Suprapubic skin (tissue), 4 donors: ENCODE measurements around the gene IFT57. TPM values are rescaled to one million over a fixed set of nuclear protein-coding genes. Genes with fewer than 3 reads are reported as not detected.

ENCODE experiments used
- DNase-seq, 2 donors: peaks; one replicate each; pipeline ENCODE4 v3.0.0-alpha.2; 2019; ENCODE audit warnings: low spot score in 2 of 2
- H3K27ac ChIP-seq: fragments of 200-600 bp; sonication (generic); one replicate; pipeline ENCODE4 v1.5.1; 2019
- H3K27me3 ChIP-seq: fragments of 200-600 bp; sonication (generic); one replicate; pipeline ENCODE4 v1.5.1; 2019
- H3K36me3 ChIP-seq: fragments of 200-600 bp; sonication (generic); one replicate; pipeline ENCODE4 v1.5.1; 2019
- H3K4me1 ChIP-seq: fragments of 200-600 bp; sonication (generic); one replicate; pipeline ENCODE4 v1.5.1; 2019
- H3K4me3 ChIP-seq: fragments of 200-600 bp; sonication (generic); one replicate; pipeline ENCODE4 v1.5.1; 2019; ENCODE audit warnings: mild to moderate bottlenecking
- H3K9me3 ChIP-seq: fragments of 200-600 bp; sonication (generic); one replicate; pipeline ENCODE4 v1.5.1; 2019
- EP300 ChIP-seq: sonication (generic); formaldehyde crosslinking; IDR thresholded peaks from one replicate; pipeline ENCODE4 v1.6.1; 2017; ENCODE audit warnings: antibody characterized with exemption
- POLR2A ChIP-seq, 2 donors: fragments of 450-650 bp; IDR thresholded peaks; one replicate each; pipeline ENCODE4 v1.6.1; 2017; ENCODE audit warnings: antibody characterized with exemption in 2 of 2, mild to moderate bottlenecking in 2 of 2, moderate library complexity in 2 of 2
- POLR2AphosphoS5 ChIP-seq, 3 donors: sonication (generic); formaldehyde crosslinking; IDR thresholded peaks; one replicate each; pipeline ENCODE4 v1.6.1; 2017; ENCODE audit warnings: antibody characterized with exemption in 3 of 3
- WGBS: methylation state at CpG from one replicate; pipeline ENCODE4 v1.1.5; 2018; 5-methylcytosine and 5-hydroxymethylcytosine counted together
- total RNA-seq, 4 donors: library from RNA; depleted of rRNA; stranded (reverse); fragments of >200 nt; gene quantifications; one replicate each; pipeline ENCODE4 v1.1.0, GENCODE V29; 2016
- TF ChIP-seq, protein P1 (sequence below), 2 donors: fragments of 200-600 bp in 1 of 2; fragments of 450-650 bp in 1 of 2; sonication (generic) in 1 of 2; IDR thresholded peaks; one replicate each; pipeline ENCODE4 v1.5.1; 2016 to 2019; ENCODE audit warnings: antibody characterized with exemption in 2 of 2, mild to moderate bottlenecking in 1 of 2, moderate library complexity in 1 of 2

IFT57 gene
- total RNA-seq, 4 donors from 2014 or later = 21.8 to 62.3 (median 36.5) TPM

DNA sequence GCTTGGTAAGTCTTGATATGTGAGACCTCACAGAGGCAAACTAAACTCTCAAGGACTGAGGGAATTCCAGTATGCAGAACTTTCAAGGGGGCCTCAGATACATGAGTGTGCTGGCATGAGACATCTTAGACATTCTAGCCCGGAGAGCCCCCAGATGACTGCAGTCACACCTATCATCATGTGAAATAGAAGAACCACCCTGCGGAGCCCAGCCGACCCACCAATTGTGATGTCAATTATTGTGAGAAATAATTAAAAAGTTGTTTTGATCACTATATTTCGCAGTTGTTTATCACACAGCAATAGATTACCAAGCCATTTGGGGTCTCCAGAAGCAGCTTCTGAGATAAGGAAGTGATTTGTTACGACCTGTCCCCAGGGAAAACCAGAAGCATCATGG, 76.1 kb downstream of the IFT57 start:
- no peaks in the 10 kb centered on the region for H3K4me1 ChIP-seq
- H3K9me3 ChIP-seq = no peaks in the 10 kb centered on the region
- WGBS = 95% methylated on average over 5 of the region's 5 CpGs
- no peaks in the 10 kb centered on the region for H3K27me3 ChIP-seq
- TF ChIP-seq, protein P1, sequence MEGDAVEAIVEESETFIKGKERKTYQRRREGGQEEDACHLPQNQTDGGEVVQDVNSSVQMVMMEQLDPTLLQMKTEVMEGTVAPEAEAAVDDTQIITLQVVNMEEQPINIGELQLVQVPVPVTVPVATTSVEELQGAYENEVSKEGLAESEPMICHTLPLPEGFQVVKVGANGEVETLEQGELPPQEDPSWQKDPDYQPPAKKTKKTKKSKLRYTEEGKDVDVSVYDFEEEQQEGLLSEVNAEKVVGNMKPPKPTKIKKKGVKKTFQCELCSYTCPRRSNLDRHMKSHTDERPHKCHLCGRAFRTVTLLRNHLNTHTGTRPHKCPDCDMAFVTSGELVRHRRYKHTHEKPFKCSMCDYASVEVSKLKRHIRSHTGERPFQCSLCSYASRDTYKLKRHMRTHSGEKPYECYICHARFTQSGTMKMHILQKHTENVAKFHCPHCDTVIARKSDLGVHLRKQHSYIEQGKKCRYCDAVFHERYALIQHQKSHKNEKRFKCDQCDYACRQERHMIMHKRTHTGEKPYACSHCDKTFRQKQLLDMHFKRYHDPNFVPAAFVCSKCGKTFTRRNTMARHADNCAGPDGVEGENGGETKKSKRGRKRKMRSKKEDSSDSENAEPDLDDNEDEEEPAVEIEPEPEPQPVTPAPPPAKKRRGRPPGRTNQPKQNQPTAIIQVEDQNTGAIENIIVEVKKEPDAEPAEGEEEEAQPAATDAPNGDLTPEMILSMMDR (IDR thresholded peaks at IDR 0.05) = no peak
- TF ChIP-seq EP300 = no peak
- no peak for TF ChIP-seq POLR2A (IDR thresholded peaks at IDR 0.05)
- no peak for TF ChIP-seq POLR2AphosphoS5 (IDR thresholded peaks at IDR 0.05)
- no peaks in the 10 kb centered on the region for H3K36me3 ChIP-seq
- no peak overlapping the region for H3K4me3 ChIP-seq
- no peak for DNase-seq
- no peak overlapping the region for H3K27ac ChIP-seq

DNA sequence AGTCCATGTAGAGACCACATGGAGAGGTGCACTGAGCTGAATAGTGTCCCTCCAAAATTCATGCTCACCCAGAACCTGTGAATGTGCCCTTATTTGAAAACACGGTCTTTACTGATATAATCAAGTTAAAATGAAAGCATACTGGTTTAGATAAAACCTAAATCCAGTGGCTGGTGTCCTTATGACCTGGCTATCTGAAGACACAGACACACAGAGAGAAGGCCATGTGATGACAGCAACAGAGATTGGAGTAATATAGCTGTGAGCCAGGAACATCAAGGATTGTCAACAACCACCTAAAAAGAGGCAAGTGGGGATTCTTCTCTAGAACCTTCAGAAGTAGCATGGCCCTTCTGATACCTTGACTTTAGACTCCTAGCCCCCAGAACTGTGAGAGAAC, 76.6 kb downstream of the IFT57 start:
- H3K4me1 ChIP-seq = no peaks in the 10 kb centered on the region
- H3K27ac ChIP-seq = no peak overlapping the region
- no peaks in the 10 kb centered on the region for H3K27me3 ChIP-seq
- no peaks in the 10 kb centered on the region for H3K9me3 ChIP-seq
- no peaks in the 10 kb centered on the region for H3K36me3 ChIP-seq
- TF ChIP-seq POLR2AphosphoS5 (IDR thresholded peaks at IDR 0.05) = no peak
- TF ChIP-seq EP300 = no peak
- DNase-seq = no peak
- WGBS = 67% methylated on average over 1 of the region's 1 CpG
- H3K4me3 ChIP-seq = no peak overlapping the region

DNA sequence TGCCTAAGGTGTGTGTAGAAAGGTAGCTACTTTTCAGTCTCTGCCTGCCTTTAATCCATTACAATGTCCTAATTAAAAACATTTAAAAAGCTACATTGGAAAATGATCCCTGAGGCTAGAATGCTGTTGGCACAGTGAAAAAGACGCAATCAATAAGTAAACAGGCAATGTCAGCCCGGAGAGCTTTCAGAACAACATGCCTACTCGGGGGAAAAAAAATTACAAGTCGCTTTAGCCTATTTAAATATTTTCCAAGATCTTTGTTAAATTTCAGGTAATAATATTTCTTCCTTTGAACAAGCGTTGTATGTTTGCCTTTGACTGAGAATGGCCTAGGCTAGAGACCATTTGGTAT, 84.8 kb downstream of the IFT57 start:
- no peak for DNase-seq
- Histone ChIP-seq H3K36me3 (no peaks in the 10 kb centered on the region), H3K4me1 (peaks cover 8% of the 10 kb centered on the region), H3K4me3 (no peak overlapping the region), H3K27ac (no peak overlapping the region), H3K27me3 (no peaks in the 10 kb centered on the region), H3K9me3 (no peaks in the 10 kb centered on the region)
- TF ChIP-seq POLR2AphosphoS5 (IDR thresholded peaks at IDR 0.05) (no peak), EP300 (no peak), POLR2A (IDR thresholded peaks at IDR 0.05) (no peak)
- TF ChIP-seq, protein P1 (IDR thresholded peaks at IDR 0.05) = no peak
- 62% methylated on average over 5 of the region's 5 CpGs for WGBS

DNA sequence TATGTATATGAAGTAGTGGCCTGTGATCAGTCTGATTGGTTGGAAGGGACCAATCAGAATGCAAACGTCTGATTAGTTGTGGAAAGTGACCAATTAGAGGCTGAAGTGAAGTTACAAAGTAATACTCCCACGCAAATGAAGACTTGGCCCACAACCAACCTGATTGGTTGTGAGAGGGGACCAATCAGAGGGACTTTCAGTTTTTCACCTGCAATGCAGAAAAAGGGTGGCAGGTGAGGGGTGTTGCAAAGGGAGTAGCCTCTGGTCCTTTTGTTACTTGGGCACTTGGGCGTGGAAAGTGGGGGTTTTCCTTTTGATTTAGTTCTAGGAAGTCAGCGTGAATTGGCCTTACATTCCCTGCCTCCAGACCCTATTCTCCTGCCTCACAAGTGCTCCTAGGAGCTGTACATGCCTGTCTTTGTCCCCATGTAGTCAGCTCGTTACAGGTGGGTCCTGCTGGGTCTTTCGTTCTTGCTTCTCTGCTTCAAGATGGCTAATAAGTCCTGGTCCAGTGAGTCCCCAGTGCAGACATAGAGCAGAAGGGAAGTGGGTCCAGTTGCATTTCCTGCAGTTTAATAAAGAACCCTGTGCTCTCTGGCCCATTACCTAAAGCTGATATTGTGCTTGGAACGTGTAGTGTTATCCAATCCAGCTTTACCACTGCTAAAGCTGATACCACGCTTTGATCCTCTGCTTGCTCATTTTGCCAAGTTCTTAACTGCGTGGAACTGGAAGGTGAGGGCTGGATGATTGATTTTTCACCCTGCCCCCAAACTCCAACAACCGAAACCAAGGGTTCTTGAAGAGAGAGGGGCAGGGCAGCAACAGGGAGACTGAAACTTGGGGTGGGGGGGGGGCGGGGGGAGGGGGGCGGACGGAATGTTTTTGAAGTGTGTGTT, 85.4 kb downstream of the IFT57 start:
- Histone ChIP-seq H3K9me3 (no peaks in the 10 kb centered on the region), H3K4me3 (no peak overlapping the region), H3K27me3 (no peaks in the 10 kb centered on the region), H3K4me1 (peaks cover 14% of the 10 kb centered on the region), H3K27ac (no peak overlapping the region), H3K36me3 (no peaks in the 10 kb centered on the region)
- WGBS = 68% methylated on average over 13 of the region's 13 CpGs
- no peak for DNase-seq
- TF ChIP-seq POLR2AphosphoS5 (IDR thresholded peaks at IDR 0.05) (no peak), EP300 (no peak), POLR2A (IDR thresholded peaks at IDR 0.05) (no peak)
- TF ChIP-seq, protein P1 (IDR thresholded peaks at IDR 0.05) = no peak

DNA sequence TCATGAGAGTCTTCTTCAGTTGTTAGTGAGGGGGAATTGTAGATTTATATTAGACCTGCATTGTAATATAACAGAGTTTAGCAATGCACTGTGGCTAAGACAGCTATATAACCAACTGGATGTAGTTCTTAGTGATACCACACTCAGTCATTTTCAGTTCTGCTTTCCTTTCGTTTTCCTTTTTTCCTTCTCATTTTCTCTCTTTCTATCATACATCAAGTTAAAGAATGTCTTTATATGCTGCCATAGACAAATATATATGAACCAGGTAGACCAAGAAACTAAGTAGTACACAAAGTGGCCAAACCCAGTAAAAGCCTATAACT, 87.7 kb downstream of the IFT57 start:
- H3K27me3 ChIP-seq = no peaks in the 10 kb centered on the region
- H3K4me1 ChIP-seq = peaks cover 24% of the 10 kb centered on the region
- TF ChIP-seq EP300 (no peak), POLR2A (IDR thresholded peaks at IDR 0.05) (no peak), POLR2AphosphoS5 (IDR thresholded peaks at IDR 0.05) (no peak)
- TF ChIP-seq, protein P1 (IDR thresholded peaks at IDR 0.05) = no peak
- H3K4me3 ChIP-seq = no peak overlapping the region
- H3K27ac ChIP-seq = no peak overlapping the region
- H3K9me3 ChIP-seq = no peaks in the 10 kb centered on the region
- H3K36me3 ChIP-seq = no peaks in the 10 kb centered on the region
- 87% methylated on average over 1 of the region's 1 CpG for WGBS
- DNase-seq = no peak
